Measurements from ENCODE around the gene NNMT. TPM values are rescaled to one million over a fixed set of nuclear protein-coding genes. Genes with fewer than 3 reads are reported as not detected.

The NNMT gene
- total RNA-seq, 4 donors from 2014 or later, result 712 to 1,460 (median 1,382) TPM

DNA sequence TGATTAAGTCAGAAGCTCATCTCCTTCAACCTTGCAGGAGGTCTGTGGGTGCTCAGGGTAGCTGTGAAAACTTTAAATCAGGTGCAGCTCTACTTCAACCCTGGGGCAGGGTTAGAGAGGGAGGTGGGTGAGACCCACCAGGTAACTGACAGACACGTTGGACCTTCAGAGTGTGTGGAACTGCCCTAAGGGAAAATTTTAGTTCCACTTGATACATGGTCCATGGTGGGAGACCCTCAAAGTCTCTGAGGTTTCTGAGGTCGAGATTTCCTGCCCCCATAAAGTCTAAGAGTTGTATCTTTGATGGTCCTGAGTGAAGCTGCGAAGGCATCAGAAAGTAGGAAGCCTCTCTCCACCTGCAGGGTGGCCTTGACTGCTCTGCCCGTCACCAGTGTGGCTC, 23.9 kb upstream of the NNMT start:
- no peak for DNase-seq (ENCODE audit: low spot score)
- no peak for ATAC-seq (ENCODE audit: low FRiP score)
- TF ChIP-seq, protein P1, sequence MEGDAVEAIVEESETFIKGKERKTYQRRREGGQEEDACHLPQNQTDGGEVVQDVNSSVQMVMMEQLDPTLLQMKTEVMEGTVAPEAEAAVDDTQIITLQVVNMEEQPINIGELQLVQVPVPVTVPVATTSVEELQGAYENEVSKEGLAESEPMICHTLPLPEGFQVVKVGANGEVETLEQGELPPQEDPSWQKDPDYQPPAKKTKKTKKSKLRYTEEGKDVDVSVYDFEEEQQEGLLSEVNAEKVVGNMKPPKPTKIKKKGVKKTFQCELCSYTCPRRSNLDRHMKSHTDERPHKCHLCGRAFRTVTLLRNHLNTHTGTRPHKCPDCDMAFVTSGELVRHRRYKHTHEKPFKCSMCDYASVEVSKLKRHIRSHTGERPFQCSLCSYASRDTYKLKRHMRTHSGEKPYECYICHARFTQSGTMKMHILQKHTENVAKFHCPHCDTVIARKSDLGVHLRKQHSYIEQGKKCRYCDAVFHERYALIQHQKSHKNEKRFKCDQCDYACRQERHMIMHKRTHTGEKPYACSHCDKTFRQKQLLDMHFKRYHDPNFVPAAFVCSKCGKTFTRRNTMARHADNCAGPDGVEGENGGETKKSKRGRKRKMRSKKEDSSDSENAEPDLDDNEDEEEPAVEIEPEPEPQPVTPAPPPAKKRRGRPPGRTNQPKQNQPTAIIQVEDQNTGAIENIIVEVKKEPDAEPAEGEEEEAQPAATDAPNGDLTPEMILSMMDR (IDR thresholded peaks at IDR 0.05), result no peak

GRCh38 chr11:114273071-114273470, 23.1 kb upstream of the NNMT start:
- DNase-seq (ENCODE audit: low spot score) (no peak), ATAC-seq (ENCODE audit: low FRiP score) (no peak)
- TF ChIP-seq, protein P1 (IDR thresholded peaks at IDR 0.05), result no peak

GRCh38 chr11:114273890-114274635, 22.1 kb upstream of the NNMT start:
- DNase-seq (ENCODE audit: low spot score) (no peak), ATAC-seq (ENCODE audit: low FRiP score) (no peak)
- TF ChIP-seq, protein P1 (IDR thresholded peaks at IDR 0.05), result no peak

DNA sequence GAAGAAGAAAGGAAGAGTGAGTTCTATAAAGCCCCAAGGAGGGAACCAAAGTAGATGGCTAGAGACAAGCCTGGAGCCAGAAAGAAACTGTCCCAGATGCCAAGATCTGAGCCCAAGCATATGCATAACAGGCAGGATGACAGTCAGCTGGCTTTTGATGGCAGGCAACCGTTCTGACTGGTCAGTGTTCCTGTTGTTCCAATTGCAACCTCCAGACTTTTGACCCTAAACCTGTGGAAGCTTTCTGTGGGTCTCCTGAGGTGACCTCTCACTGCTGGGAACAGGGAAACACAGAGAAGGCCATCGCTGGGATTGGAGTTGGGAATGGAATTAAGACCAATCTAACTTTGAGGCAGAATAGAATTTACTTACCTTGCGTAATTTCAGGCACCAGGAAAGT, 21.6 kb upstream of the NNMT start:
- no peak for DNase-seq (ENCODE audit: low spot score)
- TF ChIP-seq, protein P1 (IDR thresholded peaks at IDR 0.05), result no peak
- no peak for ATAC-seq (ENCODE audit: low FRiP score)

GRCh38 chr11:114275280-114275679, 20.9 kb upstream of the NNMT start:
- ATAC-seq (ENCODE audit: low FRiP score), result no peak

GRCh38 chr11:114276077-114276476, 20.1 kb upstream of the NNMT start:
- TF ChIP-seq, protein P1 (IDR thresholded peaks at IDR 0.05), result no peak
- ATAC-seq (ENCODE audit: low FRiP score) (no peak), DNase-seq (ENCODE audit: low spot score) (no peak)

More at GRCh38 chr11:114275280-114275679, 20.9 kb upstream of the NNMT start:
- no peak for DNase-seq (ENCODE audit: low spot score)
- TF ChIP-seq, protein P1 (IDR thresholded peaks at IDR 0.05), result no peak
